Panc1 (cell line): ENCODE data around the gene CAMK1D.

Experiments
- POLR2AphosphoS5 ChIP-seq: IDR thresholded peaks from 2 replicates; pipeline ENCODE4 v1.6.1; 2012; ENCODE audit warnings: mild to moderate bottlenecking, low read depth, low read length, moderate library complexity
- REST ChIP-seq, 2 experiments: IDR thresholded peaks; 2 replicates each; pipeline ENCODE4 v1.6.1; 2011 to 2012; ENCODE audit warnings: low read depth in 2 of 2, control low read depth in 1 of 2, low read length in 1 of 2, mild to moderate bottlenecking in 1 of 2, moderate library complexity in 1 of 2; ENCODE audit not compliant: insufficient read depth in 1 of 2
- SIN3A ChIP-seq: IDR thresholded peaks from 2 replicates; pipeline ENCODE4 v1.6.1; 2012; ENCODE audit warnings: low read depth, mild to moderate bottlenecking, low read length, moderate library complexity, borderline replicate concordance; ENCODE audit not compliant: insufficient read depth
- TF ChIP-seq, protein P1 (sequence below): fragments of 450-650 bp; IDR thresholded peaks from 2 replicates; pipeline ENCODE4 v1.5.1; 2017; ENCODE audit warnings: mild to moderate bottlenecking

DNA sequence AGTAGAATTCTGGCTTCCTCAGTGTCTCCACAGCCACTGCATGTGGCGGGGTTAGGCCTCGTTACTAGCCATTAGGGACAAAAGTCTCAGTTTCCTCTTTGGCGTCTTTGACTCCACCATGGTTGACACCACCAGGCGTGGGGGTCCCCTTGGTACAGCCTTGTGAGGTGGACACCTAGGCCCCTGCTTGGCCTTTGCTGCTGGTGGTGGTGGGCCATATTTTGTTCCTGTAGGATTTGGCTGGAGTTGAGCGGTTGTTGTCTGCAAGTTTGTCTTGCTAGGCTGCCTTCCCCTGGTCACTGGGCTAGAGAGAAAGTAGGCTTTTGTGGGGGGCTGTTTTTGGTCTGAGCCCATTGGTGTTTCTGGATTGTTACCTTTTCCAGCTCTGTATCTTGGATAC lies 272.7 kb downstream of the CAMK1D start:
- TF ChIP-seq, protein P1, sequence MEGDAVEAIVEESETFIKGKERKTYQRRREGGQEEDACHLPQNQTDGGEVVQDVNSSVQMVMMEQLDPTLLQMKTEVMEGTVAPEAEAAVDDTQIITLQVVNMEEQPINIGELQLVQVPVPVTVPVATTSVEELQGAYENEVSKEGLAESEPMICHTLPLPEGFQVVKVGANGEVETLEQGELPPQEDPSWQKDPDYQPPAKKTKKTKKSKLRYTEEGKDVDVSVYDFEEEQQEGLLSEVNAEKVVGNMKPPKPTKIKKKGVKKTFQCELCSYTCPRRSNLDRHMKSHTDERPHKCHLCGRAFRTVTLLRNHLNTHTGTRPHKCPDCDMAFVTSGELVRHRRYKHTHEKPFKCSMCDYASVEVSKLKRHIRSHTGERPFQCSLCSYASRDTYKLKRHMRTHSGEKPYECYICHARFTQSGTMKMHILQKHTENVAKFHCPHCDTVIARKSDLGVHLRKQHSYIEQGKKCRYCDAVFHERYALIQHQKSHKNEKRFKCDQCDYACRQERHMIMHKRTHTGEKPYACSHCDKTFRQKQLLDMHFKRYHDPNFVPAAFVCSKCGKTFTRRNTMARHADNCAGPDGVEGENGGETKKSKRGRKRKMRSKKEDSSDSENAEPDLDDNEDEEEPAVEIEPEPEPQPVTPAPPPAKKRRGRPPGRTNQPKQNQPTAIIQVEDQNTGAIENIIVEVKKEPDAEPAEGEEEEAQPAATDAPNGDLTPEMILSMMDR = no peak
- no peak for TF ChIP-seq SIN3A
- TF ChIP-seq POLR2AphosphoS5 = no peak
- TF ChIP-seq REST (IDR thresholded peaks at IDR 0.05; ENCODE audit: insufficient read depth in 1 of 2, low read depth in 2 of 2, low read length in 1 of 2) = no peak
